Neural progenitor cell (in vitro differentiated cells): ENCODE results near the gene ZNF738. TPM values are rescaled to one million over a fixed set of nuclear protein-coding genes. Genes with fewer than 3 reads are reported as not detected.
"Not testable (repeated sequence)": the region's sequence is repeated elsewhere in the genome, so short reads cannot be mapped to it uniquely, and the experiment has no call there.

Experiments used
- DNase-seq: peaks from one replicate; pipeline ENCODE4 v3.0.0-alpha.2; 2016; ENCODE audit warnings: low spot score
- H2AFZ ChIP-seq: fragments of 200-600 bp; sonication (generic); replicated peaks from 2 replicates; pipeline ENCODE4 v1.6.1; 2016; ENCODE audit warnings: antibody characterized with exemption
- H3F3A ChIP-seq: fragments of 200-600 bp; sonication (generic); 2 replicates; pipeline ENCODE4 v1.6.1; 2016; ENCODE audit warnings: antibody characterized with exemption, low read depth
- H3K27ac ChIP-seq: fragments of 200-600 bp; sonication (generic); 2 replicates; pipeline ENCODE4 v1.5.1; 2016; ENCODE audit warnings: mild to moderate bottlenecking
- H3K27me3 ChIP-seq: fragments of 200-600 bp; sonication (generic); 2 replicates; pipeline ENCODE4 v1.6.1; 2016; ENCODE audit warnings: mild to moderate bottlenecking, moderate library complexity
- H3K36me3 ChIP-seq: fragments of 200-600 bp; sonication (generic); 2 replicates; pipeline ENCODE4 v1.5.1; 2016
- H3K4me1 ChIP-seq: fragments of 200-600 bp; sonication (generic); 2 replicates; pipeline ENCODE4 v1.6.1; 2016; ENCODE audit warnings: mixed run types
- H3K4me2 ChIP-seq: fragments of 200-600 bp; sonication (generic); 2 replicates; pipeline ENCODE4 v1.6.1; 2016
- H3K4me3 ChIP-seq: fragments of 200-600 bp; sonication (generic); 2 replicates; pipeline ENCODE4 v1.5.1; 2016
- H3K79me2 ChIP-seq: fragments of 200-600 bp; sonication (generic); 2 replicates; pipeline ENCODE4 v1.6.1; 2016; ENCODE audit warnings: low read depth
- H3K9ac ChIP-seq: fragments of 200-600 bp; sonication (generic); 2 replicates; pipeline ENCODE4 v1.6.1; 2016
- H3K9me3 ChIP-seq: fragments of 200-600 bp; sonication (generic); 2 replicates; pipeline ENCODE4 v1.5.1; 2016; ENCODE audit warnings: low read depth
- H4K20me1 ChIP-seq: fragments of 200-600 bp; sonication (generic); 2 replicates; pipeline ENCODE4 v1.6.1; 2016; ENCODE audit warnings: low read depth
- H3K27ac Mint-ChIP-seq: 3 replicates; pipeline ENCODE4 v1.8.0; 2021; ENCODE audit warnings: mixed read lengths
- H3K27me3 Mint-ChIP-seq: 2 replicates; pipeline ENCODE4 v1.8.0; 2022; ENCODE audit warnings: low read depth, mild to moderate bottlenecking, inconsistent platforms, moderate library complexity, mixed read lengths; ENCODE audit not compliant: insufficient read depth
- H3K36me3 Mint-ChIP-seq: 3 replicates; pipeline ENCODE4 v1.8.0; 2021; ENCODE audit warnings: mixed read lengths
- H3K4me1 Mint-ChIP-seq: 3 replicates; pipeline ENCODE4 v1.8.0; 2021; ENCODE audit warnings: mixed read lengths
- H3K4me3 Mint-ChIP-seq: 3 replicates; pipeline ENCODE4 v1.8.0; 2021; ENCODE audit warnings: mild to moderate bottlenecking, moderate library complexity, mixed read lengths
- H3K9me3 Mint-ChIP-seq: 3 replicates; pipeline ENCODE4 v1.8.0; 2020; ENCODE audit warnings: mixed read lengths
- EZH2 ChIP-seq: fragments of 200-600 bp; sonication (generic); IDR thresholded peaks from 2 replicates; pipeline ENCODE4 v1.6.1; 2017; ENCODE audit warnings: antibody characterized with exemption, mild to moderate bottlenecking, moderate library complexity
- EZH2phosphoT487 ChIP-seq: fragments of 200-600 bp; sonication (generic); IDR thresholded peaks from 2 replicates; pipeline ENCODE4 v1.6.1; 2017; ENCODE audit warnings: antibody characterized with exemption
- total RNA-seq: library from RNA; depleted of rRNA; stranded (reverse); fragments of >200 nt; gene quantifications from 2 replicates; pipeline ENCODE4 v1.2.3, GENCODE V29; 2015; ENCODE audit warnings: low replicate concordance
- TF ChIP-seq, protein P1 (sequence below): fragments of 200-600 bp; sonication (generic); IDR thresholded peaks from 2 replicates; pipeline ENCODE4 v1.5.1; 2017; ENCODE audit warnings: antibody characterized with exemption, mild to moderate bottlenecking

ZNF738 gene
- total RNA-seq, 1 donor from 2014 or later, result 268 TPM

DNA sequence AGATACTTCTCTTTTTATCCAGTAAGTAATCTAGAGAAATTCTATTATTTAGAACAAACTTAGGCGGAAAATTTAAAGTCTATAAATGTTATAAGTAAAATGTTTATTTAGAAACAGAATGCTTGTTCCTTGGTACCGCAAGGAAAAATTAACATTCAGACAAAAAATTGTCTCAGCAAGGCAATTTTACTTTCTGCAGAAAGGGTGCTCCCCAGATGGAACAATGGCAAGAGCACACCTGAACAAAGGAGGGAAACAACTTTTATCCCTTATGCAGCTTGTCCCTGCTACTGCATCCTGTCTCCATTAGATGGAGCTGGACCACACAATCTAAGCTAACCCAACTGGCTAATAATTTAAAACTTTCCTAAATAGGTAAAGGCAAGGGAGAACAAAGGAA lies 23.1 kb upstream of the ZNF738 start:
- no peaks in the 10 kb centered on the region for H3K27me3 Mint-ChIP-seq
- H3K9ac ChIP-seq, result no peak overlapping the region
- no peak overlapping the region for H3K4me2 ChIP-seq
- H3K27me3 ChIP-seq, result no peaks in the 10 kb centered on the region
- TF ChIP-seq, protein P1, sequence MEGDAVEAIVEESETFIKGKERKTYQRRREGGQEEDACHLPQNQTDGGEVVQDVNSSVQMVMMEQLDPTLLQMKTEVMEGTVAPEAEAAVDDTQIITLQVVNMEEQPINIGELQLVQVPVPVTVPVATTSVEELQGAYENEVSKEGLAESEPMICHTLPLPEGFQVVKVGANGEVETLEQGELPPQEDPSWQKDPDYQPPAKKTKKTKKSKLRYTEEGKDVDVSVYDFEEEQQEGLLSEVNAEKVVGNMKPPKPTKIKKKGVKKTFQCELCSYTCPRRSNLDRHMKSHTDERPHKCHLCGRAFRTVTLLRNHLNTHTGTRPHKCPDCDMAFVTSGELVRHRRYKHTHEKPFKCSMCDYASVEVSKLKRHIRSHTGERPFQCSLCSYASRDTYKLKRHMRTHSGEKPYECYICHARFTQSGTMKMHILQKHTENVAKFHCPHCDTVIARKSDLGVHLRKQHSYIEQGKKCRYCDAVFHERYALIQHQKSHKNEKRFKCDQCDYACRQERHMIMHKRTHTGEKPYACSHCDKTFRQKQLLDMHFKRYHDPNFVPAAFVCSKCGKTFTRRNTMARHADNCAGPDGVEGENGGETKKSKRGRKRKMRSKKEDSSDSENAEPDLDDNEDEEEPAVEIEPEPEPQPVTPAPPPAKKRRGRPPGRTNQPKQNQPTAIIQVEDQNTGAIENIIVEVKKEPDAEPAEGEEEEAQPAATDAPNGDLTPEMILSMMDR, result peak; percentile 16
- TF ChIP-seq EZH2phosphoT487 (no peak), EZH2 (no peak)
- no peaks in the 10 kb centered on the region for H3K79me2 ChIP-seq
- peaks cover 50% of the 10 kb centered on the region for H3K9me3 Mint-ChIP-seq
- H3K9me3 ChIP-seq, result no peaks in the 10 kb centered on the region
- H3K27ac Mint-ChIP-seq, result no peak overlapping the region
- no peaks in the 10 kb centered on the region for H4K20me1 ChIP-seq
- peaks cover under 1% of the 10 kb centered on the region for H3K36me3 Mint-ChIP-seq
- no peak overlapping the region for H3K4me3 ChIP-seq
- no peak overlapping the region for H3K27ac ChIP-seq
- H3K4me1 Mint-ChIP-seq, result no peaks in the 10 kb centered on the region
- DNase-seq, result no peak
- no peaks in the 10 kb centered on the region for H3K4me1 ChIP-seq
- H3K4me3 Mint-ChIP-seq, result no peak overlapping the region
- no peaks in the 10 kb centered on the region for H3F3A ChIP-seq
- H3K36me3 ChIP-seq, result no peaks in the 10 kb centered on the region
- no peak overlapping the region for H2AFZ ChIP-seq

DNA sequence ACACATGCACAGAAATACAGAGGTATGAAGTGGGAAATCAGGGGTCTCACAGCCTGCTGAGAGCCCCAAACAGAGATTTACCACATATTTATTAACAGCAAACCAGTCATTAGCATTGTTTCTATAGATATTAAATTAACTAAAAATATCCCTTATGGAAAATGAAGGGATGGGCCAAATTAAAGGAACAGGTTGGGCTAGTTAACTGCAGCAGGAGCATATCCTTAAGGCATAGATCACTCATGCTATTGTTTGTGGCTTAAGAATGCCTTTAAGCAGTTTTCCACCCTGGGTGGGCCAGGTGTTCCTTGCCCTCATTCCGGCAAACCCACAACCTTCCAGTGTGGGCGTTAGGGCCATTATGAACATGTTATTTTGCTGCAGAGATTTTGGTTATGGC lies 14.0 kb upstream of the ZNF738 start:
- H3K27me3 Mint-ChIP-seq, H3K36me3 Mint-ChIP-seq, H3K36me3 ChIP-seq, H3K9ac ChIP-seq, H3K27me3 ChIP-seq, DNase-seq, H3K79me2 ChIP-seq, H4K20me1 ChIP-seq, H3K27ac ChIP-seq, H3K4me3 Mint-ChIP-seq, H3K4me2 ChIP-seq, H3K4me3 ChIP-seq, H3F3A ChIP-seq, H3K4me1 ChIP-seq, H3K9me3 ChIP-seq, H3K27ac Mint-ChIP-seq, H2AFZ ChIP-seq, H3K4me1 Mint-ChIP-seq: not testable (repeated sequence)
- H3K9me3 Mint-ChIP-seq, result peaks cover 29% of the 10 kb centered on the region

DNA sequence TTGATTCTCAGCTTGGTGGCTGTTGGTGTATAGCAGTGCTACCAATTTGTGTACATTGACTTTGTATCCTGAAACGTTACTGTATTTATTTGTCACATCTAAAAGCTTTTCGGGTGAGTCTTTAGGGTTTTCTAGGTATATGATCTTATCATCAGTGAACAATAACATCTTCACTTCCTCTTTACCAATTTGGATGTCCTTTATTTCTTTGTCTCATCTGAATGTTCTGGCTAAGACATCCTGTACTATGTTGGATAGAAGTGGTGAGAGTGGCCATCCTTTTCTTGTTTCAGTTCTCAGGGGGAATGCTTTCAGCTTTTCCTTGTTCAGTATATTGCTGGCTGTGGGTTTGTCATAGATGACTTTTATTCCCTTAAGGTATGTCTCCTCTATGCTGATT lies 6.0 kb upstream of the ZNF738 start:
- TF ChIP-seq EZH2 (no peak), EZH2phosphoT487 (no peak)
- TF ChIP-seq, protein P1, result no peak
- Histone ChIP-seq H3K27me3 (no peaks in the 10 kb centered on the region), H3K27ac (no peak overlapping the region), H3K36me3 (no peaks in the 10 kb centered on the region), H3K9ac (no peak overlapping the region), H3K4me1 (no peaks in the 10 kb centered on the region), H4K20me1 (no peaks in the 10 kb centered on the region), H3K4me2 (no peak overlapping the region), H3F3A (no peaks in the 10 kb centered on the region), H3K79me2 (no peaks in the 10 kb centered on the region), H2AFZ (no peak overlapping the region), H3K9me3 (no peaks in the 10 kb centered on the region), H3K4me3 (no peak overlapping the region)
- Mint-ChIP-seq H3K9me3 (peaks cover 52% of the 10 kb centered on the region), H3K4me1 (no peaks in the 10 kb centered on the region), H3K27ac (no peak overlapping the region), H3K4me3 (no peak overlapping the region), H3K27me3 (peaks cover 10% of the 10 kb centered on the region), H3K36me3 (no peaks in the 10 kb centered on the region)
- DNase-seq, result no peak

DNA sequence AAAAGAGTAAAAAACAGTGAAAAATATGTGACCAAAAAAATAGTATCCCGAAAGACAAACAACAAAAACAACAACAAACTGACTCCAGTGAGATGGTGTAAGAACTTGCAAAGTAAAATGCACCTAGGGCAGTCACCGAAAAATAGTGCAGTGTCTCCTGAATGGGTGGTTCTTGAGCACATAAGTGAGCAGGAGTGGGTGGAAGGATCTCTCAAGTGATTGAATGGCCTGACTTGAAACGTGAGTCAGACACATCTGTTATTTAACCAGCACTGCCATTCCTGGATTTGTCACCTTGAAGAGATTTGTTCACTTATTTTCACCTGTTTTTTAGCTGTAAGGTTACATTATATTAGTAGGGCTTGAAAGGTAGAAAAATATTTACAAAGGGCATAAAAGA lies 3.5 kb downstream of the ZNF738 start:
- H2AFZ ChIP-seq, result no peak overlapping the region
- H3K36me3 Mint-ChIP-seq, result peaks cover 70% of the 10 kb centered on the region
- H3K4me1 Mint-ChIP-seq, result no peaks in the 10 kb centered on the region

More for the DNA sequence above, 3.5 kb downstream of the ZNF738 start:
- H3K27me3 ChIP-seq, result no peaks in the 10 kb centered on the region
- peaks cover 85% of the 10 kb centered on the region for H3K79me2 ChIP-seq
- no peak overlapping the region for H3K4me2 ChIP-seq
- Mint-ChIP-seq H3K27ac (no peak overlapping the region), H3K9me3 (peaks cover 86% of the 10 kb centered on the region), H3K27me3 (peaks cover 10% of the 10 kb centered on the region), H3K4me3 (no peak overlapping the region)
- H3K36me3 ChIP-seq, result peaks cover 49% of the 10 kb centered on the region
- H3K4me1 ChIP-seq, result peaks cover 3% of the 10 kb centered on the region
- peaks cover 7% of the 10 kb centered on the region for H3F3A ChIP-seq
- no peak overlapping the region for H3K9ac ChIP-seq
- DNase-seq, result no peak
- no peak for TF ChIP-seq EZH2
- TF ChIP-seq, protein P1, result no peak
- no peak for TF ChIP-seq EZH2phosphoT487
- no peak overlapping the region for H3K4me3 ChIP-seq
- no peaks in the 10 kb centered on the region for H4K20me1 ChIP-seq
- no peaks in the 10 kb centered on the region for H3K9me3 ChIP-seq
- no peak overlapping the region for H3K27ac ChIP-seq
